Mesodermal cell (in vitro differentiated cells): ENCODE data around the gene OPRD1.
"Not testable (repeated sequence)": the region's sequence is repeated elsewhere in the genome, so short reads cannot be mapped to it uniquely, and the experiment has no call there.

Experiments used
- H3K27ac ChIP-seq: 2 replicates; pipeline ENCODE4 v1.7.0; 2013; ENCODE audit warnings: mild to moderate bottlenecking, low read depth, low read length, moderate library complexity; ENCODE audit not compliant: severe bottlenecking
- H3K36me3 ChIP-seq: 2 replicates; pipeline ENCODE4 v1.7.1; 2013; ENCODE audit warnings: mild to moderate bottlenecking, low read length, moderate library complexity; ENCODE audit not compliant: control insufficient read depth, insufficient read depth
- H3K4me1 ChIP-seq: one replicate; pipeline ENCODE4 v1.7.1; 2013; ENCODE audit warnings: mild to moderate bottlenecking, low read length; ENCODE audit not compliant: insufficient read depth, control insufficient read depth, poor library complexity, severe bottlenecking
- H3K4me3 ChIP-seq: 2 replicates; pipeline ENCODE4 v1.7.0; 2013; ENCODE audit warnings: low read length, control low read depth, mild to moderate bottlenecking; ENCODE audit not compliant: insufficient read depth, poor library complexity, severe bottlenecking; ENCODE audit errors: extremely low read depth
- H3K9me3 ChIP-seq: 2 replicates; pipeline ENCODE4 v1.7.1; 2013; ENCODE audit warnings: mild to moderate bottlenecking, low read length, moderate library complexity; ENCODE audit not compliant: control insufficient read depth
- WGBS, 2 experiments: methylation state at CpG; one replicate each; pipeline ENCODE4 v1.1.5; 2013; ENCODE audit warnings: missing lambda C conversion rate in 2 of 2; ENCODE audit not compliant: insufficient coverage in 2 of 2; 5-methylcytosine and 5-hydroxymethylcytosine counted together

OPRD1 gene

DNA sequence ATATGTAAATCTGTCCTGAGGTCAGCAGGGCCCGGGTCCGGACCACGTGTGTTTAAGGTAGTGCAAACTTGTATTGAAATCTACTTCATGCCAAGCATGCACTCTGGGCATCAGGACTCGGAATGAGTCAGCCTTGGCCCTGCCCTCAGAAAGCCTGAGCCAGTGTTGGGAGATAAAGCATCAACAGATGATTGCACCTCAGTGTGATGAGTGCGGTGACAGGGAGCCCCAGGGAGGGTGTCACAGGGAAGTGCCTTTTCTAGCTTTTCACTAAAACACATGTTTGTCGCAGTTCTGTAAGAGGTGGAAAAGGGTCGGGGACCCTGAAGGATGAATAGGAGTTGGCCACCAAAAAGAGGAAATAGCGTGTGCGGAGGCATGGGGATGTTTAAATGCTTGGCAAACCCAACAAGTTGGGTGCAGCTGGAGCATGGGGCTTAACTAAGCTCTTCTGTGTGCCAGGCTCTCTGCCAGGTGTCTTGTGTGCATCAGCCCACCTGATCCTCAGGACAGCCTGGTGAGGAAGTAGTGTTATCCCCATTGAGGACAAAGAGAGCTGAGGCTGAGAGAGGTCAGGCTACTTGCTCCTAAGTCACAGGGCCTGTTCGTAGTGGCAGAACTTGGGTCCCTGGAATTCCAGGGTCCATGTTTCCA, 54.2 kb downstream of the OPRD1 start:
- no peaks in the 10 kb centered on the region for H3K36me3 ChIP-seq
- H3K4me1 ChIP-seq = no peaks in the 10 kb centered on the region
- H3K4me3 ChIP-seq = no peak overlapping the region
- H3K9me3 ChIP-seq = no peaks in the 10 kb centered on the region
- WGBS, 2 experiments = 83 to 87% methylated on average over 9 of the region's 10 CpGs
- H3K27ac ChIP-seq = no peak overlapping the region

DNA sequence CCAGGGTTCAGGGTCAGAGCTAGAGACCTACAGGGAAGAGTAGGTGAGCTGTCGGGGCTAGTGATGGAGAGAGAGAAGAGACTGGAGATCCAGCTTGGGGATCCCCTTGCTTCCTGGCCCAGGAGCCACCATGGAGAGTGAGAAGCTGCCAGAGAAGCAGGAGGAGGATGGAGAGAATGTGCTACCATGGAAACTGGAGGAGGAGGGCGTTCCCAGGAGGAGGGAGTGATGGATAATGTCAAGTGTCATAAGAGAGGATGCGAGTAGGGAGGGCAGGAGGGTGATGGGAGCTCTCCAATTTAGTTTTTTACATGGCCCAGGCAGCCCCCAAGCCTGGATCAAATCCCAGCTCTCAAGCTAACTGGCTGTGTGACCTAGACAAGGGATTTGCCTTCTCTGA, 55.9 kb downstream of the OPRD1 start:
- Histone ChIP-seq H3K36me3 (no peaks in the 10 kb centered on the region), H3K4me1 (no peaks in the 10 kb centered on the region), H3K4me3 (no peak overlapping the region), H3K27ac (no peak overlapping the region), H3K9me3 (no peaks in the 10 kb centered on the region)
- WGBS, 2 experiments = 84 to 91% methylated on average over 2 to 3 of the region's 3 CpGs

DNA sequence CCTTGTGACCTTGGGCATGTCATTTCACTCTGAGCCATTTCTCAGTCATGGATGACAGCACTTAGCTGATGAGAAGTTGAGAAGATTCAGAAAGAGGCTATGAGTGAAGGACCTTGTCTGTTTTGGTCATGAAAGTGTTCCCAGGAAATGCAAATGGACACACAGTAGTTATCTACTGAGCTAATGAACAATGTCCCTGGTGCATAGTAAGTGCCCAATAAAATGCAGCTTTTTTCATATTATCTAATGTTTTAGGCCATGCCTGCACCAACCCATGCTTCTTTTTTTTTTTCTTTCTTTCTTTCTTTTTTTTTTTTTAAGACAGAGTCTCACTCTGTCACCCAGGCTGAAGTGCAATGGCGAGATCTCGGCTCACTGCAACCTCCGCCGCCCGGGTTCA, 58.0 kb downstream of the OPRD1 start:
- no peaks in the 10 kb centered on the region for H3K36me3 ChIP-seq
- H3K9me3 ChIP-seq = no peaks in the 10 kb centered on the region
- 97% methylated on average over 5 of the region's 5 CpGs for WGBS, 2 experiments
- H3K4me3 ChIP-seq = no peak overlapping the region
- no peak overlapping the region for H3K27ac ChIP-seq
- no peaks in the 10 kb centered on the region for H3K4me1 ChIP-seq

DNA sequence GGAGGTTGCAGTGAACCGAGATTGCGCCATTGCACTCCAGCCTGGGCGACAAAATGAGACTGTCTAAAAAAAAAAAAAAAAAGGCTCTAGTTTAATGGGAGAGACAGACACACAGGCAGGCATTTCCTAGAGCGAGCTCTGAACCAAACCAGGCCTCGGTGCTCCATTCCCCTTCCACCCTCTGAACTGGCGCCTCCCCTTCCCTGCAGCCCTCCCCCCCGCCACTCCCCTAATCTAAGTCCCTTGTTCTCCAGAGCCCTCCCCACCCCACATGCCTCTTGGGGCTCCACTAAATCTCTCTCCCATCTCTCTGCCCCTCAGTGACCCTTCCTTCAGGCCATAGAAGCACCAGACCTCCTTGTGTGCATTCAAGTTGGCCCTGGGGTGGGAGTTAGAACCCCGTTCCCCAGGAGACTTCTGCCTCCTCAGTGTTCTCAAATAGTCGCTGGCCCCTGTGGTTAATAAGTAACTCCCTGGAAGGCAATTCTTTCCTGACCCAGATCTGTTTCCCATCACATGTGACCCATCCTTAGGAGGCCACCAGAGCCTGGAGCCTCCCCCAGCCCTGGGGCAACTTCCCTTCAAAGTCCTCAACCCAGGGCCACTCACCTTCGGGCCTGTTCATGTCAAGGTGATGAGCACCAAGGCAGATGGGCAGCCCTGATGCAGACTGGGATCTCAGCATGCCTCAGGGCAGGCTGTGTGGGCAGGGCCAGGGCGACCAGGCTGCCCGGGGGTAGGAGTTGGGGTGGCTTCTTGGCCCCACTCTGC, 59.8 kb downstream of the OPRD1 start:
- no peaks in the 10 kb centered on the region for H3K4me1 ChIP-seq
- no peak overlapping the region for H3K27ac ChIP-seq
- 90 to 92% methylated on average over 8 to 9 of the region's 12 CpGs for WGBS, 2 experiments
- no peaks in the 10 kb centered on the region for H3K9me3 ChIP-seq
- no peaks in the 10 kb centered on the region for H3K36me3 ChIP-seq
- no peak overlapping the region for H3K4me3 ChIP-seq

DNA sequence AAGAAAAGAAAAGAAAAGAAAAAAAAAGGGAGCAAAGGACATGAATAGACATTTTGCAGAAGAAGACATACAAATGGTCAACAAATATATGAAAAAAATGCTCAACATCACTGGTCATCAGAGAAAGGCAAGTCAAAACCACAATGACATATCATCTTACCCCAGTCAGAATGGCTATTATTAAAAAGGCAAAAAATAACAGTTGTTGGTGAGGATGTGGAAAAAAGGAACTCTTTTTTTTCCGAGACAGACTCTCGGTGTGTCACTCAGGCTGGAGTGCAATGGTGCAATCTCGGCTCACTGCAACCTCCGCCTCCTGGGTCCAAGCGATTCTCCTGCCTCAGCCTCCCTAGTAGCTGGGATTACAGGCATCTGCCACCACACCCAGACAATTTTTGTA, 63.2 kb downstream of the OPRD1 start:
- H3K27ac ChIP-seq, H3K4me1 ChIP-seq, H3K9me3 ChIP-seq, H3K36me3 ChIP-seq, H3K4me3 ChIP-seq: not testable (repeated sequence)
- 89 to 93% methylated on average over 3 to 5 of the region's 5 CpGs for WGBS, 2 experiments

DNA sequence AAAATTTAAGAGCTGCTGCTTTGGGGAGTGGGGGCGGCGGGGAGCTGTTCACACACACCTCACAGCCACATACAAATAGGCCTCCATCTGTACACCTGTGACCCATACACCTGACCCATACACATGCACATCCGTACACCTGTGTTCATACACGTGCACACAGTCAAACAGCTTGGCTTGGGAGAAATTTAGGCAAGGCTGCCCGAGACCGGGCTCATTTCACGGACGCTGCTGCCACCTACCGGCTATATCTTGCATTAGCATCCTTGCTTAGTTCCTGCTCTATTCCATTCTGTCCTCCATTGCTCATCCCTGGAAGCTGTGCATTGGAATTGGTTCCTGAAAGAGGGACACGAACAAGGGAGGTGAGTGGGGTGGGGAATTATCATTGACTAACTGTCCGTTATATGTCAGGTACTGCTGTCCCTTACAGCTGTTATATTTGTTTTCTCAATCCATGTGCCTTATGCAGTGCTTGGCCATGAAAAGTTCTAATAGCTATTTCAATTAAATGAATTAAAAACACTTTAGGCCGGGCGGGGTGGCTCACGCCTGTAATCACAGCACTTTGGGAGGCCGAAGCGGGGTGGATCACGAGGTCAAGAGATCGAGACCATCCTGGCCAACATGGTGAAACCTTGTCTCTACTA, 65.3 kb downstream of the OPRD1 start:
- H3K27ac ChIP-seq = no peak overlapping the region
- H3K36me3 ChIP-seq = no peaks in the 10 kb centered on the region
- no peaks in the 10 kb centered on the region for H3K9me3 ChIP-seq
- no peaks in the 10 kb centered on the region for H3K4me1 ChIP-seq
- WGBS, 2 experiments = 24 to 40% methylated on average over 14 to 16 of the region's 18 CpGs
- no peak overlapping the region for H3K4me3 ChIP-seq

DNA sequence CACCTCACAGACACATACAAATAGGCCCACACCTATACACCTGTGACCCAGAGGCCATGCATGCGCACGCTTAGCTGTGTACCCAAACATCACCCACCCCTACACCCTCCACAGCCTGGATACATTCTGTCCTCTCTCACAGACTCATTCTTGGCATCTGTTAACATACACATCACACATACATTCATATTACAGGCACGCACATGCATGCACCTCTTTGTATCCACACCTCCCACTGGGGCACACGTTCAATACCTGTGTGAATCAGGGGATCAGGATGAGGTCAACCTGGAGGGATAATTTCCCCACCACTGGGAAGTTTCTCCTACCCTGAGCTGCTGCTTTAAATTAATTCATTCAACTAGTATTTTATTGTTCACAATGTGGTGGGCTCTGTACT, 66.8 kb downstream of the OPRD1 start:
- Histone ChIP-seq H3K27ac (no peak overlapping the region), H3K4me3 (no peak overlapping the region), H3K4me1 (peaks cover 7% of the 10 kb centered on the region), H3K9me3 (no peaks in the 10 kb centered on the region), H3K36me3 (no peaks in the 10 kb centered on the region)
- 88 to 97% methylated on average over 2 to 4 of the region's 4 CpGs for whole genome bisulfite sequencing, 2 experiments

DNA sequence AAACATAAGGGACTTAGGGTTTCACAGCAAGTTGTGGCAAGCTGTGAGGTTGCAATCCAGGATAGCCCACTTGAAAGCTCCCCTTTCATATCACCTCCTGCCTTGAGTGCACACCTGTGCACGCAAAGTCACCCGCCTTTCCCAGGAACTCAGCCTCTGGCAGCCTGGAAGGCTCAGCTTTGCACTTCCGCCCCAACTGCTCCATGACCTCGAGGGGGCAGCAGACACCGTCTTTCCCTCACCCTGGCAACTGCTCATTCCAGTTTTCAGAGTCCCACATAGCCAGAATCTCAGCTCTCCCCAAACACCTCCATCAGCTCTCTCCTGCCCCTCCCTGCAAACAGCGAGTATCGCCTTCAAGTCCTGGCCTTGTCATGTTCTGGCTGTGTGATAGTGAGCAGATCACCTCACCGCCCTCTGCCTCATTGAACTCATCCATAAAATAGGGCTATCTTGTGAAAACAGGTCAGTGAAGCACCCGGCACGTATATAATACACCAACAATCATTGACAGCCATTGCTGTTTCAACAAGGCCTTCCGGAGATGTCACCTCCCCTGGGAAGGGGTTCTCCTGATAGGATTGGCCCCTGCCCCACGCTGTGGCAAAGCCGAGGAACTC, 70.1 kb downstream of the OPRD1 start:
- H3K4me1 ChIP-seq = peaks cover 17% of the 10 kb centered on the region
- 31 to 43% methylated on average over 11 to 13 of the region's 13 CpGs for WGBS, 2 experiments
- H3K4me3 ChIP-seq = no peak overlapping the region
- H3K36me3 ChIP-seq = no peaks in the 10 kb centered on the region
- no peak overlapping the region for H3K27ac ChIP-seq
- H3K9me3 ChIP-seq = no peaks in the 10 kb centered on the region

DNA sequence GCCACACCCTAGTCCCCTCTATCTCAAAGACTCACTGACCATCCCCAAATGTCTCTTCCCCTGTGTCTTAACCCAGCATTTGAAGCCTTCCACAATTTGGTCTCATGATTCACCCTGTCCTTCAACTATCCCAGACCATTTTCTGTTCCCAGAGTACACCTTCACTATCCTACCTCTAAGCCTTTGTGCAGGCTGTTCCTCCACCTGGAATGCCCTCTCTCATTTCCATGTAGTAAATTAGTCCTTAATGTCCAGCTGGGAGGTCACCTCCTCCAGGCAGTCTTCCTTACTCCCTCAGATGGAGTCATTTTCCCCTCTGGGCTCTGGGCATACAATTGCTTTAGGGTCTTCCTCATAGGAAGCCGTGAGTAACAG, 71.3 kb downstream of the OPRD1 start:
- 57% methylated on average over 1 of the region's 1 CpG; no CpG with 5 or more reads in 1 of the 2 experiments for WGBS, 2 experiments
- Histone ChIP-seq H3K36me3 (no peaks in the 10 kb centered on the region), H3K4me3 (no peak overlapping the region), H3K27ac (peak overlapping the region; percentile 80), H3K9me3 (no peaks in the 10 kb centered on the region), H3K4me1 (peaks cover 17% of the 10 kb centered on the region)

DNA sequence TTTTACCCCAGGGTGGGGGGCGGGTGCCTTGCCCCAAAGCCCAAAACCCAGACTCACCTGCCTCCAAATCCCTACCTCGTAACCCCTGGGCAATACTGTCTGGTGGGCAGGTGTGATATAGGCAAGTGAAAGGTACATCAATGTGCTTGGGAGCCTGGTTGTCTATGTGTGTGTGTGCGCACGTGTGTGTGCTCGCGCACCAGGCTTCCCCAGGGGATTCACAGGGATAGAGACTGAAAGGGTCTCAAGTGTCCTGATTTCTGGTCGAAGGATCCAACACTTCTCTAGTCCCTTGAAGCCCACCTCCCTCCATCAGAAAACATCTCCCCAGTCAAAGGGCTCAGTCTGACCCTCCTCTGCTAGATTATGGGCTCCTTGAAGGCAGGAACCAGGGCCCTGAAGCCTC, 73.5 kb downstream of the OPRD1 start:
- Histone ChIP-seq H3K36me3 (no peaks in the 10 kb centered on the region), H3K27ac (no peak overlapping the region), H3K9me3 (no peaks in the 10 kb centered on the region), H3K4me3 (no peak overlapping the region), H3K4me1 (peaks cover 17% of the 10 kb centered on the region)
- WGBS, 2 experiments = 79 to 100% methylated on average over 2 of the region's 7 CpGs
